IPS-15b (cell line): ENCODE results near the gene ROR2.

ENCODE experiments used
- H3K27me3 ChIP-seq: one replicate; pipeline ENCODE4 v1.6.1; 2013; ENCODE audit warnings: low read length; ENCODE audit not compliant: control insufficient read depth, insufficient read depth
- H3K36me3 ChIP-seq: one replicate; pipeline ENCODE4 v1.6.1; 2013; ENCODE audit warnings: low read length; ENCODE audit not compliant: control insufficient read depth, insufficient read depth
- H3K4me1 ChIP-seq: one replicate; pipeline ENCODE4 v1.6.1; 2013; ENCODE audit warnings: mild to moderate bottlenecking, low read length; ENCODE audit not compliant: control insufficient read depth, insufficient read depth
- H3K4me3 ChIP-seq: one replicate; pipeline ENCODE4 v1.5.1; 2013; ENCODE audit warnings: low read depth, low read length
- H3K9ac ChIP-seq: one replicate; pipeline ENCODE4 v1.6.1; 2013; ENCODE audit warnings: low read depth, mild to moderate bottlenecking, low read length
- H3K9me3 ChIP-seq: one replicate; pipeline ENCODE4 v1.6.1; 2013; ENCODE audit warnings: mild to moderate bottlenecking, low read length; ENCODE audit not compliant: control insufficient read depth, insufficient read depth

Gene ROR2

GRCh38 chr9:91744114-91744513 lies 205.9 kb downstream of the ROR2 start:
- Histone ChIP-seq H3K36me3 (no peaks in the 10 kb centered on the region), H3K27me3 (no peaks in the 10 kb centered on the region), H3K4me1 (no peaks in the 10 kb centered on the region), H3K9me3 (no peaks in the 10 kb centered on the region), H3K4me3 (no peak overlapping the region), H3K9ac (no peak overlapping the region)

GRCh38 chr9:91741522-91741921 lies 208.5 kb downstream of the ROR2 start:
- H3K9me3 ChIP-seq, result no peaks in the 10 kb centered on the region
- H3K36me3 ChIP-seq, result peaks cover under 1% of the 10 kb centered on the region
- H3K4me3 ChIP-seq, result no peak overlapping the region
- no peak overlapping the region for H3K9ac ChIP-seq
- no peaks in the 10 kb centered on the region for H3K4me1 ChIP-seq
- H3K27me3 ChIP-seq, result no peaks in the 10 kb centered on the region

- Histone ChIP-seq H3K4me1 (no peaks in the 10 kb centered on the region), H3K4me3 (no peak overlapping the region), H3K9me3 (no peaks in the 10 kb centered on the region), H3K27me3 (no peaks in the 10 kb centered on the region), H3K36me3 (peaks cover 6% of the 10 kb centered on the region), H3K9ac (no peak overlapping the region)
These were observed 209.3 kb downstream of the ROR2 start for GRCh38 chr9:91740701-91741100.

GRCh38 chr9:91736898-91737601 lies 213.0 kb downstream of the ROR2 start:
- Histone ChIP-seq H3K27me3 (no peaks in the 10 kb centered on the region), H3K36me3 (peaks cover 6% of the 10 kb centered on the region), H3K4me1 (no peaks in the 10 kb centered on the region), H3K9ac (no peak overlapping the region), H3K9me3 (no peaks in the 10 kb centered on the region), H3K4me3 (no peak overlapping the region)

- Histone ChIP-seq H3K36me3 (peaks cover 6% of the 10 kb centered on the region), H3K9ac (no peak overlapping the region), H3K9me3 (no peaks in the 10 kb centered on the region), H3K27me3 (no peaks in the 10 kb centered on the region), H3K4me1 (no peaks in the 10 kb centered on the region), H3K4me3 (no peak overlapping the region)
These were observed 213.7 kb downstream of the ROR2 start for GRCh38 chr9:91736311-91736710.

- Histone ChIP-seq H3K4me3 (no peak overlapping the region), H3K9ac (no peak overlapping the region), H3K9me3 (no peaks in the 10 kb centered on the region), H3K27me3 (no peaks in the 10 kb centered on the region), H3K4me1 (no peaks in the 10 kb centered on the region), H3K36me3 (peaks cover 6% of the 10 kb centered on the region)
These were observed 215.0 kb downstream of the ROR2 start for GRCh38 chr9:91735049-91735448.

- H3K9me3 ChIP-seq, result no peaks in the 10 kb centered on the region
- H3K4me3 ChIP-seq, result no peak overlapping the region
- H3K27me3 ChIP-seq, result no peaks in the 10 kb centered on the region
- peaks cover 6% of the 10 kb centered on the region for H3K36me3 ChIP-seq
- H3K4me1 ChIP-seq, result no peaks in the 10 kb centered on the region
- no peak overlapping the region for H3K9ac ChIP-seq
These were observed 215.6 kb downstream of the ROR2 start for GRCh38 chr9:91734371-91734981.

GRCh38 chr9:91733006-91733624 lies 216.9 kb downstream of the ROR2 start:
- H3K4me3 ChIP-seq, result no peak overlapping the region
- no peak overlapping the region for H3K9ac ChIP-seq
- H3K4me1 ChIP-seq, result no peaks in the 10 kb centered on the region
- H3K36me3 ChIP-seq, result peaks cover 6% of the 10 kb centered on the region
- no peaks in the 10 kb centered on the region for H3K27me3 ChIP-seq
- H3K9me3 ChIP-seq, result no peaks in the 10 kb centered on the region

- H3K4me1 ChIP-seq, result no peaks in the 10 kb centered on the region
- no peak overlapping the region for H3K9ac ChIP-seq
- no peaks in the 10 kb centered on the region for H3K9me3 ChIP-seq
- no peaks in the 10 kb centered on the region for H3K27me3 ChIP-seq
- H3K36me3 ChIP-seq, result peaks cover 6% of the 10 kb centered on the region
- H3K4me3 ChIP-seq, result no peak overlapping the region
These were observed 217.6 kb downstream of the ROR2 start for GRCh38 chr9:91732187-91733005.

- H3K4me3 ChIP-seq, result no peak overlapping the region
- no peak overlapping the region for H3K9ac ChIP-seq
These were observed 219.2 kb downstream of the ROR2 start for GRCh38 chr9:91730806-91731205.

GRCh38 chr9:91729558-91729842 lies 220.5 kb downstream of the ROR2 start:
- H3K4me3 ChIP-seq, result no peak overlapping the region
- H3K36me3 ChIP-seq, result peaks cover 4% of the 10 kb centered on the region
- H3K9me3 ChIP-seq, result no peaks in the 10 kb centered on the region
- no peaks in the 10 kb centered on the region for H3K27me3 ChIP-seq
- no peak overlapping the region for H3K9ac ChIP-seq
- no peaks in the 10 kb centered on the region for H3K4me1 ChIP-seq

More at GRCh38 chr9:91730806-91731205, 219.2 kb downstream of the ROR2 start:
- Histone ChIP-seq H3K36me3 (peaks cover 1% of the 10 kb centered on the region), H3K4me1 (no peaks in the 10 kb centered on the region), H3K9me3 (no peaks in the 10 kb centered on the region), H3K27me3 (no peaks in the 10 kb centered on the region)
